Stimulated activated CD4-positive, alpha-beta T cell treated with anti-CD3 and anti-CD28 coated beads, TNF-alpha, amount 100 ng/mL, for 24 hours (primary cell): ENCODE measurements around the gene CGB8.

Source experiments
- DNase-seq, 3 experiments: peaks; one replicate each; pipeline ENCODE4 v3.0.0-alpha.2; 2020; ENCODE audit warnings: low read depth in 3 of 3

CGB8 gene

DNA sequence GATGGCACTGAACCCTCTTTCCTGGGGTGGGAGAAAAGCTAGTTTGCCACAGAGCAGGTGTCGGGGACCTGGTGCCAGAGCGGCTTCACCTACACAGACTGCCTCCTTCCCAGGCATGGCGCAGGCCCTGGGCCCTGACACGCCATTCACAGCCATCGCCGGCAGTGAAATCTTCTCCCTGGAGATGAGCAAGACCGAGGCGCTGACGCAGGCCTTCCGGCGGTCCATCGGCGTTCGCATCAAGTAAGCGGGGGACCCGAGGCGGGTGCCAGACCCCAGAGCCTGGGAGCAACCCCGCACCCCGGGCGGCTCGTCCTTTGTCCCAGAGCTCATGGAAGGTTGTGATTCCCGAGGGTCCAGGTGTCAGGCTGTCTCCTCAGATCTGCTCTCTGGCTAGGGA, 42.0 kb downstream of the CGB8 start:
- DNase-seq: no peak

DNA sequence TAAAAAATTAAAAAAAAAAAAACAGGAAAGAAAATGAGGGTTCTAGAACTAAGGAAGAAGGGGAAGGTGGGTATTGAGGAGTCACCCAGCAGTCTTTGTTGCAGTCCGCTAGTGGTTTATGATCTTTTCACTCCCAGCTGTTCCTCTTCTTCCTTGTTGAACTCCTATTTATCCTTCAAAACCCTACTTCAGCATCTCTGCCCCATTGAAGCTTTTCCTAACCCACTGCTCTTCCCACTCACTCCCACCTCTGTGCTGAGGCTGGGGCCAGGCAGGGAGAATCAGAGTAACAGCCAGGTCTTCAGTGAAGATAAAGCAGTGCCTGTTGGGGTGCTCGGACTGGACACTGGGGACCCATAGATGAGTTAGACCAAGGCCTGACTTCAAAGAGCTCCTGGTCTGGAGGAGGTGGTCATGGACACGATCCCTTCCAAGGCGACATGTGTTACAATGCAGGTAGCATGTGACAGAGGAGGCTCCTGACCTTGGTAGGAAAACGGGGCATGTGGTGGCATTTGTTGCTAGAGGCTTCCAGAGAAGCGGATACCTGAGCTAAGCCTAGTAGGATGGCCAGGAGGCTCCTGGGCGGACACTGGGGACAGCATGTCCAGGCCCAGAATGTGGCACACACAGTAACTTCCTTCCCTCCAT, 43.8 kb downstream of the CGB8 start:
- DNase-seq: no peak

DNA sequence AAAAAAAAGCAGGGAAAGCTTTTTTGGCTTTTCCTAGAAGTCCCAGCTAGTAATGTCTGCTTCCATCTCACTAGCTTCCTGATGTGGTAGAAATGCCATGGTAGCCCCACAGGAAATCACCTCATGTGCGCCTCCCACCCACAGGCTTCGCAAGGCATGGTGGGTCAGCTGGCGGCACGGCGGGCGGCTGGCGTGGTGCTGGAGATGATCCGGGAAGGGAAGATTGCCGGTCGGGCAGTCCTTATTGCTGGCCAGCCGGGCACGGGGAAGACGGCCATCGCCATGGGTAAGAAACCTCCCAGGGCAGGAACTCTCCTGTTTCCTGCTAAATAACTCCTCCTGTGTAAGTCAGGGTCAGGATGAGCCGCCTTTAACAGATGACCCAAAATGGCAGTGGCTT, 44.8 kb downstream of the CGB8 start:
- no peak for DNase-seq

DNA sequence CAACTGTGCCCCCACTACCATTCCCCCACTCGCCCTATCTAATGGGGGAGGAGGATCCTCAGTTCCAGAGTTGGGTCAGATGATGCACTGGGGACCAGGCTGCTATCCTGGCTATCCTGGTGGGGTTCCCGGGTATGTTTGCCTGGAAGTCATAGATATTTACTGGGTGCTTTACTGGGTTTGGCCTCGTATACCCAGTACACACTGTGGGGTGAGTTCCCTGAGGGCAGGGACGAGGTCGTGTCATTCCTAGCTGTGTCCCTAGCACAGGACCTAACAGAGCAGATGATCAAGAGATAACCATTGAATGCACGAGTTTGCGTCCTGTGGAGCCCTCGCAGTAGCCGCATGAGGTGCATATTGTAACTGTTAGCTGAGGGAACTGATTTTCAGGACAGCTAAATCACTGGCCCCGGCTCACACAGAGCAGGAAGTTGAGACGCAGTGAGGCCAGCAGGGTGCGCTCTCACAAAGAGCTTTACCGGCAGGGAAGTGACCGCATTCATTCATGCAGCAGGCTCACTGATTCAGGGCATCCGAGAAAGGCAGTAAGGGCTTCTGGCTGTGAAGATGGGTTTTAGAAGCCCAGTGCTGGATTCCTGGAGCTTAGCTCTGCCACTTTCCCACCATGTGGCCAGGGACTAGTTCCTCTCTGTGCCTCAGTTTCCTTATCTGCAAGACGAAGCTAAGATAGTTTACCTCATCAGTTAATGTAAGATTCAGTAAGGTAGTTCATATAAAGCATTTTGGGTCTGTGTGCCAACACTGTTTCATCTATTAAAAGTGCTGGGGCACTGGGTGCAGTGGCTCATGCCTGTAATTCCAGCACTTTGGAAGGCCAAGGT, 49.2 kb downstream of the CGB8 start:
- DNase-seq: peak in 2 of 3 experiments; percentile 40 to 69

DNA sequence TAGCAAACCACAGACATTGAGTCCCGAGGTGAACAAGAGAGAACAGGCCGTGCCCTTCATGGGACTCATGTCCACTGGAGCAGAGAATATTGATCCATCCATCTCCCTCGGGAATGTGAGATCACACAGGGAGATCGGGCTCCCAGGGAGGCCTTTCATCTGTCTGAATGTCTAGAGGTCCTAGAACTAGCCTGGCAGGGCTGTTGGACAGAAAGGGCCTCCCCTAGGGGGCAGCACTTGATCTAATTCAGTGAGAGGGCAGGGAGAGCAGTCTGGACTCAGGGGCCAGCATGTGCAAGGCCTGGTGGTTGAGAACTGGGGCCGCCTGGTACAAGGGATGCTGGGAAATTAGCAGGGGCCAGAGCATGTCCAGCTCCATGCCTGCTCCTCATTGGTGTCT, 50.9 kb downstream of the CGB8 start:
- DNase-seq: peak in 1 of 3 experiments; percentile 47
